SK-MEL-5 (cell line): ENCODE measurements around the gene SMCO1. TPM values are rescaled to one million over a fixed set of nuclear protein-coding genes. Genes with fewer than 3 reads are reported as not detected.
"Not testable (repeated sequence)": the region's sequence is repeated elsewhere in the genome, so short reads cannot be mapped to it uniquely, and the experiment has no call there.

Experiments used
- DNase-seq: peaks from one replicate; pipeline ENCODE4 v3.0.0-alpha.2; 2016; ENCODE audit warnings: low read depth, low spot score
- in situ Hi-C: cut with HindIII; loops from 2 replicates; pipeline ENCODE4 v1.10.0; 2016; ENCODE audit warnings: low sequenced_read_pairs, high pct_unique_total_duplicates, low pct_unique_long_range_greater_than_20kb
- total RNA-seq: library from RNA; depleted of rRNA; stranded (reverse); fragments of >200 nt; shearing (Covaris generic); gene quantifications from 2 replicates; pipeline ENCODE4 v1.2.3, GENCODE V29; 2014

The SMCO1 gene
- total RNA-seq, 1 experiment from 2014 or later: not detected

DNA sequence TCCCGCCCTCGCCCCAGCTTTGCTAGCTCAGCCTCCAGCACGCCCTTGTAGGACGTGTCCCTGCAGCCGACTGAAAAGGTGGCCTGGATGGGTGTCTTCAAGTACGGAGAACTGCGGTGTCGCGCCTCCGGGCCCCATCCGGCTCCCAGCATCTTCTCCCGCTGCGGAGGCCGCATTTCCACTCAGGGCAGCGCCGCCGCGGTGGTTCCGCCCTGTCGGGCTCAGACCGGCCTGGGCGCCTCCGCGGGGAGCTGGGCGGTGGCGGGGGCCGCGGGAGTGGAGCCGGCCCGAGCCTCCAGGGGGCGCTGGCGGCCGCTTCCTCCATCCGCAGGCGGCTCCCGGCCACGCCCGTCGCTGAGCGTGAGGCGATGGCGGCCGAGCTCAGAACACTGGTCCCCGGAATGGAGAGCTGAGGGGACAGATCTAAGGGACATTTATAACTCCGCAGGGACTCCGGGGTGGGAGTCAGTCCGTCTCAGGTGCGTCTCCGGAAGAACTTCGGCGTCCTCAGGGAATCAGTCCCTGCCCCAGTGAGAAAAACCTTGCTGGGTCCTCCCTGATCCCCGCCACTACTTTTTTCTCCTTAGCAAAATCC is 13.6 kb upstream of the SMCO1 start:
- peak; percentile 43 for DNase-seq
- in situ Hi-C loops: no loop called here

DNA sequence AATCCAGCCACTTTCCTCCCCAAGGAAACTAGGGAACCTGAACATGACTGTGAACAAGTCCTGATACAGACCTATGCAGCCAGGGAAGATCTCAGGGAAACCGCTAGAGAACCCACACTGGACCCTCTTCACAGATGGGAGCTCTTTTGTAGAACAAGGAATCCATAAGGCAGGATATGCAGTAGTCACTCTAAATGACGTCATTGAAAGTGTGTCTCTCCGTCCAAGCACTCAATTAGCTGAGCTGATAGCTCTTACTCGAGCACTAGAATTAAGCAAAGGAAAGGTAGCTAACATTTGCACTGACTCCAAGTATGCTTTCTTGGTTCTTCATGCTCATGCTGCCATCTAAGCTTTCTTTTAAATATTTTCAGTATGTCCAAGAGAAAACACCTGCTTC is 10.0 kb upstream of the SMCO1 start:
- DNase-seq: no peak
- in situ Hi-C loops: no loop called here

DNA sequence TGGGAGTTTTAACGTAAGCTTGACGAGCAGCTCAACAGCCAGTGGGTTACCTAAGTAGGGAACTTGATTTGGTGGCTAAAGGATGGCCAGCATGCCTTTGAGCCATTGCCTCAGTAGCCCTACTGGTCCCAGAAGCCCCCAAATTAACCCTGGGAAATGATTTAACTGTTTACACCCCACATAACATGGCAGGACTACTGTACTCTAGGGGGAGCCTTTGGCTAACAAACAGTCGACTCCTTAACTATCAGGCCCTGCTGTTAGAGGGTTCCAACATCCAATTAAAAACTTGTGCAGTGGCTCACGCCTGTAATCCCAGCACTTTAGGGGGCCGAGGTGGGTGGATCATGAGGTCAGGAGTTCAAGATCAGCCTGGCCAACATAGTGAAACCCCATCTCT is 9.4 kb upstream of the SMCO1 start:
- DNase-seq: no peak
- in situ Hi-C loops: no loop called here

DNA sequence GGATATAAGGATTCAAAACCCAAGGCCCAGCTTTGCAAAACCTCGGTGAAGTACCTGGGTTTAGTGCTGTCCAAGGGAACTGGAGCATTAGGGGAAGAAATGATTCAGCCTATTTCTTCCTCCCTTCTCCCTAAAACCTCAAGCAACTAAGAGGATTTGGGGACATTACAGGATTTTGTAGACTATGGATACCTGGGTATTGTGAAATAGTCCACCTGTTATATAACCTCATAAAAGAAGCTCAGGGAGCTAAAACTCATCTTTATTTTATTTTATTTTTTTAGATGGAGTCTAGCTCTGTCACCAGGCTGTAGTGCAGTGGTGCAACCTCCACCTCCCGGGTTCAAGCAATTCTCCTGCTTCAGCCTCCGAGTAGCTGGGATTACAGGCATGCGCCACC is 8.7 kb upstream of the SMCO1 start:
- in situ Hi-C loops: no loop called here

GRCh38 chr3:196521291-196521690 is 6.1 kb upstream of the SMCO1 start:
- in situ Hi-C loops, DNase-seq: not testable (repeated sequence)

More for the DNA sequence above, 8.7 kb upstream of the SMCO1 start:
- no peak for DNase-seq

- DNase-seq: no peak
- in situ Hi-C loops: no loop called here
These were observed 4.6 kb upstream of the SMCO1 start for GRCh38 chr3:196519718-196520082.

DNA sequence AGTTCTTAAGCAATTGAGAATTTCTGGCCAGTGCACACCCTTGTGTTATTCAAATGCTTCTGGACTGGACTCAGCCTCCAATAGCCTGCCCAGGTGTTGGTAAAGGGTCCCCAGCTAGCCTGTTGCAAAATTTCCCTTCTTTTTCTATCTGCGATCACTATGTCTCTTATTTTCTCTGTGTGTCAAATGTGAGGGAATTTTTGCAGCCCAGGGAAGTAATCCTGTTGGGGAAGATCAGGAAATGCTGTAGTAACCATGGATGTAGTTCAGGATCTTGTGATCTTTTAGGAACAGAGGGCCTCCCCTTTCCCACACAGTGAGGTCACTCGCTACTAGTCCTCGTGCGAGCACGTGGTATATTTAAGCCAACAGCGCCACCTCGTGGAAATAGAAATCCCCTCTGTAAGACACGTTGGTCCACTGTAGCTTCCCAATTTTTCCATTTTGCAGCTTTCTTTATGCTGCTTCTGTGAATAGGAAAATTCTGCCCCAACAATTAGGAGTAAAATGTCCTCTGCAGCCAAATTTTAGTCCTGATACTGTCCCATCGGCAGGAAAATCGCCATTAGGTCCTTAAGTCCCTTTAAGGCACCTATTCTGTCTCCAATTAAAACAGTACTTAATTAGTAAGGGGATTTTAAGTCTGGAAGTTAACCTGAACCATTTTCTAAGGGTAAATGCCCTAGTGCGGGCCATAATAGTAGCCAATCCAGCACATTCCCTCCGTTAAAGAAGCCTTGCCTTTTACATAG is 4.0 kb upstream of the SMCO1 start:
- DNase-seq: peak; percentile 87

GRCh38 chr3:196517919-196518318 is 2.8 kb upstream of the SMCO1 start:
- no peak for DNase-seq
- in situ Hi-C loops: no loop called here

More for the DNA sequence above, 4.0 kb upstream of the SMCO1 start:
- in situ Hi-C loops: no loop called here

DNA sequence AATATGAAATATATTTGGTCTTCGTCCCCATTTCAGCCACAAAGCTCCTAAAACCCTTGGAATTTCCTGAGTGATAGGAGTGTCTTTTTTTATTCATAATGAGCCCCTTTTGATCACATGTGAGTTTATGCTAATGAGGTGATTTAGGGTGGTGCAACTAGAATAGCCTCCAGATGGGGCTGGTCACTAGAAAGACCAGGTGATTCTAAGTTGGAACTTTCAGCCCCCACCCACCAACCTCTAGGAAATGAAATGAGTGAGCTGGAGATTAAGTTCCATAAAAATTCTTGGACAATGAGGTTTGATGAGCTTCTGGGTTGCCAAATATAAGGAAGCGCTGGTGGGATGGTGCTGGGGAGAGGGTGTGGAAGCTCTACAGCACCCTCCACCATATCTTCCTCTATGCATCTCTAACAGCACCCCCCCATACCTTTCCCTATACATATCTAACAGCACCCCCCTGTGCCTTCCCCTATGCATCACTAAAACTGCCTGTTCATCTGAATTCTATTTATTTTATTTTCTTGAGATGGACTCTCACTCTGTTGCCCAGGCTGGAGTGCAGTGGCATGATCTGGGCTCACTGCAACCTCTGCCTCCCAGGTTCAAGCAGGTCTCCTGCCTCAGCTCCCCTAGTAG is 2.1 kb upstream of the SMCO1 start:
- in situ Hi-C loops: no loop called here
- no peak for DNase-seq

- in situ Hi-C loops: no loop called here
These were observed 813 bp downstream of the SMCO1 start for GRCh38 chr3:196514350-196514716.

GRCh38 chr3:196513697-196514349 is 1.3 kb downstream of the SMCO1 start:
- in situ Hi-C loops: no loop called here
- DNase-seq: no peak

More at GRCh38 chr3:196514350-196514716, 813 bp downstream of the SMCO1 start:
- no peak for DNase-seq

GRCh38 chr3:196511646-196512425 is 3.3 kb downstream of the SMCO1 start:
- DNase-seq, in situ Hi-C loops: not testable (repeated sequence)

DNA sequence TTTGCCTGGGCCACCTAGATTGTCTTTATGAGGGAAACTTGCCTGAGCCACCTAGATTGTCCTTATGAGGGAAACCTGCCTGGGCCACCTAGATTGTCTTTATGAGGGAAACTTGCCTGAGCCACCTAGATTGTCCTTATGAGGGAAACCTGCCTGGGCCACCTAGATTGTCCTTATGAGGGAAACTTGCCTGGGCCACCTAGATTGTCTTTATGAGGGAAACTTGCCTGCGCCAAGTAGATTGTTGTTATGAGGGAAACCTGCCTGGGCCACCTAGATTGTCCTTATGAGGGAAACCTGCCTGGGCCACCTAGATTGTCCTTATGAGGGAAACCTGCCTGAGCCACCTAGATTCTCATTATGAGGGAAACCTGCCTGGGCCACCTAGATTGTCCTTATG is 4.0 kb downstream of the SMCO1 start:
- in situ Hi-C loops, DNase-seq: not testable (repeated sequence)

DNA sequence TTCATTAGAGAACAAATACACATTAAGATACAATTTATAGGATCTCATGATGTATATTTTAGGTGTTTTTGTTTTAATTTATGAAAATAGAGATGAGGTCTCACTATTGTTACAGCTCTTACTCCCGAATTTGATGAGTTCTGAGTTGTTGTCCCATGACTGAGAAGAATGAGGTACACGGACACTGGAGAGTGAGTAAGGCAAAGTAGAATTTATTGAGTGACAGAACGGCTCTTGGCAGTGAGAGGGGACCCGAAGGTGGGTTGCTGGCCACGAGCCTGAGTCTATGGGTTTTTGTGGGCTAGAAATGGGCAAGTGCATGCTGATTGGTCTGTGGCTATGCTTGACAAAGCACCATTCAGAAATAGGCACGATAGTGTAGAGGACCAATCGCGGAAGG is 8.5 kb downstream of the SMCO1 start:
- no peak for DNase-seq
- in situ Hi-C loops: no loop called here

GRCh38 chr3:196504556-196504955 is 10.6 kb downstream of the SMCO1 start:
- in situ Hi-C loops: no loop called here
- DNase-seq: no peak

GRCh38 chr3:196504077-196504398 is 11.1 kb downstream of the SMCO1 start:
- in situ Hi-C loops, DNase-seq: not testable (repeated sequence)

- peak; percentile 96 for DNase-seq
- in situ Hi-C loops: no loop called here
These were observed 11.7 kb downstream of the SMCO1 start, which contains the start of gene RNF168 for GRCh38 chr3:196503196-196504076. RNF168 (minus strand) TSS chr3:196503768; CDS start chr3:196503173, 595 bp downstream.
